Measurements from ENCODE around the gene CYP26B1. TPM values are rescaled to one million over a fixed set of nuclear protein-coding genes. Genes with fewer than 3 reads are reported as not detected.

CYP26B1 gene
- total RNA-seq, 1 experiment from 2014 or later, result 1.3 TPM

DNA sequence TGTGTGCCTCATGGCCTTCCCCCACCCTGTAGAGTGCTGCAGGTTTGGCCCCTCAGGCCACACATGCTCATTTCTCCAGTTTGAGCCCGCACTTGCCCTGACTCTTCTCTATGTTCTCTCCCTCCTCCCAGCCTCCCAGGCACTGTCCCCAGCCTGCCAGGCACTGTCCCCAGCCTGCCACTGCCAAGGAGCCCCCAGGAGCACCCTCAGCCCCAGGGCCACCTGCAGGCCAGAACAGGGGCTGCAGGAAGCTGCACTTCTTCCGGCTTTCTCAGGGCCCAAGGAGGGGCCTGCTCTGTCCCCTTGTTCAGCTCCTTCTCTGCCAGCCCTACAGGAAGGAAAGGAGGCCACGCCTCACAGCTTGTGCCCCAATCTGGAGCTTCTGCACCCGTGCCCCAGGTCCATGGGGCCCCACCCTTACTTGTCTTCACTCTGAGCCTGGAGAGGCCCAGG lies 31.6 kb downstream of the CYP26B1 start:
- Histone ChIP-seq H3K79me2 (ENCODE audit: low read depth) (no peaks in the 10 kb centered on the region), H3F3A (ENCODE audit: insufficient read depth, low read depth) (peaks cover 20% of the 10 kb centered on the region), H4K20me1 (ENCODE audit: insufficient read depth) (no peaks in the 10 kb centered on the region), H3K9me2 (ENCODE audit: insufficient read depth) (no peaks in the 10 kb centered on the region), H3K27ac (peak overlapping the region; percentile 80), H3K4me1 (replicated peaks; ENCODE audit: insufficient read depth) (peaks cover 34% of the 10 kb centered on the region), H3K36me3 (ENCODE audit: low read depth) (no peaks in the 10 kb centered on the region), H3K27me3 (ENCODE audit: insufficient read depth, low read depth) (no peaks in the 10 kb centered on the region), H3K4me2 (peak overlapping the region; percentile 72), H3K9me3 (ENCODE audit: insufficient read depth, low read depth) (peaks cover 3% of the 10 kb centered on the region; the same call in 1 of the 2 replicates), H3K4me3 (peak overlapping the region; percentile 4; the same call in 1 of the 2 replicates), H2AFZ (peak overlapping the region; percentile 18; the same call in 1 of the 2 replicates)
- intact Hi-C loops (cut with micrococcal nuclease; ENCODE audit: unreplicated experiment), result loop anchor here (10.0 kb wide), 1 partner anchor 371 kb away; no protein-coding TSS in a partner anchor
- TF ChIP-seq, protein P1, sequence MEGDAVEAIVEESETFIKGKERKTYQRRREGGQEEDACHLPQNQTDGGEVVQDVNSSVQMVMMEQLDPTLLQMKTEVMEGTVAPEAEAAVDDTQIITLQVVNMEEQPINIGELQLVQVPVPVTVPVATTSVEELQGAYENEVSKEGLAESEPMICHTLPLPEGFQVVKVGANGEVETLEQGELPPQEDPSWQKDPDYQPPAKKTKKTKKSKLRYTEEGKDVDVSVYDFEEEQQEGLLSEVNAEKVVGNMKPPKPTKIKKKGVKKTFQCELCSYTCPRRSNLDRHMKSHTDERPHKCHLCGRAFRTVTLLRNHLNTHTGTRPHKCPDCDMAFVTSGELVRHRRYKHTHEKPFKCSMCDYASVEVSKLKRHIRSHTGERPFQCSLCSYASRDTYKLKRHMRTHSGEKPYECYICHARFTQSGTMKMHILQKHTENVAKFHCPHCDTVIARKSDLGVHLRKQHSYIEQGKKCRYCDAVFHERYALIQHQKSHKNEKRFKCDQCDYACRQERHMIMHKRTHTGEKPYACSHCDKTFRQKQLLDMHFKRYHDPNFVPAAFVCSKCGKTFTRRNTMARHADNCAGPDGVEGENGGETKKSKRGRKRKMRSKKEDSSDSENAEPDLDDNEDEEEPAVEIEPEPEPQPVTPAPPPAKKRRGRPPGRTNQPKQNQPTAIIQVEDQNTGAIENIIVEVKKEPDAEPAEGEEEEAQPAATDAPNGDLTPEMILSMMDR (conservative IDR thresholded peaks at IDR 0.05), result peak; percentile 84
- no peak for TF ChIP-seq EZH2 (IDR thresholded peaks at IDR 0.05; ENCODE audit: low read depth)
- no TSS peak for BruUV-seq (replicated peaks)
- no peak for DNase-seq
- ChIA-PET CTCF (interaction anchor here (0.6 to 2.1 kb wide), 5 partner anchors 14 to 996 kb away, joined by 3 to 6 read pairs (median 3); no protein-coding TSS in a partner anchor), POLR2A (ENCODE audit: unreplicated experiment) (interaction anchor here (0.6 to 0.7 kb wide), 2 partner anchors 34 to 577 kb away, joined by 5 to 6 read pairs; no protein-coding TSS in a partner anchor)

DNA sequence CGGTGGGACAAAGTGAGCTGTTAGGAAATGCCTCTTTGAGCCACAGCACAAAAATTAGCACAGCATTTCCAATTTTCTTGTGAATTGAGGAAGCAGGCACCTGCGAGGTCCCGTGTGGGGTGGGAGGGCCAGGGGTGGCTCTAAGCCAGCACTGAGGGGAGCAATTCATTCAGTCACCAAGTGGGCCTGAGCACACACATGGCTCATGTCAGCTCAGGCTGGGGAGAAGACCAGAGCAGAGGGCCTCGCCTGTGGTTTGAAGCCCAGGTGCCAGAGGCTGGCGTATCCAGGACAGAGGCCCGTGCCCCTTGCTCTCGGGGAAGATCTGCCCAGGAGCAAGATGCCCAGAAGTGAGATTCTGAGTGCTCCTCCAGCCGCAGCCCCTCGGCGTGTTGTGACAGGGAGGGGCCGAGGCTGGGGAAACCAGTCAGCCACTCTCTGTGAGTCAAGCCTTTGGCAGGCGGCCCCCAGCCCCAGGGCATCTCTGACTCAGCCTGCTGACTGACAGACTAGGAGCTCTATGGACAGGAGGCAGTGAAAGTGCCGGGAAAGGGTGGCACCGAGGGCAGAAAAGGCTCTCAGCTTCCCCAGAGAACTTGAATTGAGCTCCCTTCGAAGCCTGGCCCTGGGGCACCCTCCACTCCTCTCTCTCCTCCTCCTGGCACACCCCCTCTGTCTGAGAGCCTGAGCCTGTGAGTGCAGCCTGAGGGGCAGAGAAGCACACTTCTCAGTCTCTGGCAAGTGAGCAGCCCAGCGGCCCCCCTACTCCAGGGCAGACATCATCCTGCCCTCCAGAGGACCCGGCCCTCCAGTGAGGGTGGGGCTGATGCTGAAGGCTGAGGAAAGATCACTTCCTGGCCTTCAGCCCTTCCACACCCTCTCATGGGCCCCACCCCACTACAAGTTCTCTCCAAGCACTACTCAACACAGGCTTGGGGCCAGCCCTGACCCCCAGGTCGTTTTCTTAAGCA lies 32.3 kb downstream of the CYP26B1 start:
- Histone ChIP-seq H3K79me2 (ENCODE audit: low read depth) (no peaks in the 10 kb centered on the region), H2AFZ (peak overlapping the region; percentile 18; the same call in 1 of the 2 replicates), H3K4me3 (peak overlapping the region; percentile 4; the same call in 1 of the 2 replicates), H3K4me2 (peak overlapping the region; percentile 72), H3K27me3 (ENCODE audit: insufficient read depth, low read depth) (no peaks in the 10 kb centered on the region), H3K36me3 (ENCODE audit: low read depth) (no peaks in the 10 kb centered on the region), H3F3A (ENCODE audit: insufficient read depth, low read depth) (peaks cover 20% of the 10 kb centered on the region), H3K9me2 (ENCODE audit: insufficient read depth) (no peaks in the 10 kb centered on the region), H3K9me3 (ENCODE audit: insufficient read depth, low read depth) (peaks cover 3% of the 10 kb centered on the region; the same call in 1 of the 2 replicates), H4K20me1 (ENCODE audit: insufficient read depth) (no peaks in the 10 kb centered on the region), H3K4me1 (replicated peaks; ENCODE audit: insufficient read depth) (peaks cover 34% of the 10 kb centered on the region), H3K27ac (peak overlapping the region; percentile 80)
- TF ChIP-seq, protein P1 (conservative IDR thresholded peaks at IDR 0.05), result no peak
- peak; percentile 99 for DNase-seq
- intact Hi-C loops (cut with micrococcal nuclease; ENCODE audit: unreplicated experiment), result loop anchor here (1.0 to 10.0 kb wide), 2 partner anchors 23 to 371 kb away; no protein-coding TSS in a partner anchor
- ChIA-PET POLR2A (ENCODE audit: unreplicated experiment) (interaction anchor here (0.6 to 0.7 kb wide), 2 partner anchors 35 to 576 kb away, joined by 5 to 6 read pairs; no protein-coding TSS in a partner anchor), CTCF (interaction anchor here (0.6 to 2.1 kb wide), 4 partner anchors 15 to 191 kb away, joined by 3 to 6 read pairs (median 4); no protein-coding TSS in a partner anchor)
- BruUV-seq (replicated peaks), result TSS peak; percentile 47

DNA sequence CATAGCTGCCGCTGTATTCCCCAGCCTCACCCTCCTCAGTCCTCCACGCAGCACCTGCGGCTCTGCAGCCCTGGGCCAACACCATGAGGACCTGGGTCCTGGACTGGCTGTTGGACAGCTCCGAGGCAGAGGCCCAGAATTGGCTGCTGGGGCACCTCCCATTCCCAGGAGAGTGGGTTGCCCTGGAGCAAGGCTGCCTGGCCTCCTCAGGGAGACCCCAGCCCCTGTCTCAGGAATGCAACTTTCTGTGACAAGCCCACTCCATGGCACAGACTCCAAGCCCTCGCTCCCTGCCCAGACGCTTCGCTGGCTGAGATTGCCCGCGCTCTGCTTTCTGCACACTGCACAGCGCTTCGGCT lies 33.0 kb downstream of the CYP26B1 start:
- intact Hi-C loops (cut with micrococcal nuclease; ENCODE audit: unreplicated experiment), result loop anchor here (1.0 to 10.0 kb wide), 2 partner anchors 24 to 370 kb away; no protein-coding TSS in a partner anchor
- H3K4me3 ChIP-seq, result no peak overlapping the region
- no peak for DNase-seq
- peaks cover 34% of the 10 kb centered on the region for H3K4me1 ChIP-seq (replicated peaks; ENCODE audit: insufficient read depth)
- H4K20me1 ChIP-seq (ENCODE audit: insufficient read depth), result no peaks in the 10 kb centered on the region
- TF ChIP-seq EZH2 (IDR thresholded peaks at IDR 0.05; ENCODE audit: low read depth), result no peak
- TF ChIP-seq, protein P1 (conservative IDR thresholded peaks at IDR 0.05), result no peak
- H3K4me2 ChIP-seq, result peak overlapping the region; percentile 72
- H3K79me2 ChIP-seq (ENCODE audit: low read depth), result no peaks in the 10 kb centered on the region
- H3K27me3 ChIP-seq (ENCODE audit: insufficient read depth, low read depth), result no peaks in the 10 kb centered on the region
- CTCF ChIA-PET, result interaction anchor here (2.1 kb wide), 1 partner anchor 191 kb away, joined by 6 read pairs; no protein-coding TSS in a partner anchor
- POLR2A ChIA-PET (ENCODE audit: unreplicated experiment), result no interaction called here
- H3K27ac ChIP-seq, result peak overlapping the region; percentile 80
- peaks cover 3% of the 10 kb centered on the region; the same call in 1 of the 2 replicates for H3K9me3 ChIP-seq (ENCODE audit: insufficient read depth, low read depth)
- BruUV-seq (replicated peaks), result no TSS peak
- H2AFZ ChIP-seq, result no peak overlapping the region
- no peaks in the 10 kb centered on the region for H3K9me2 ChIP-seq (ENCODE audit: insufficient read depth)
- H3F3A ChIP-seq (ENCODE audit: insufficient read depth, low read depth), result peaks cover 20% of the 10 kb centered on the region
- no peaks in the 10 kb centered on the region for H3K36me3 ChIP-seq (ENCODE audit: low read depth)
